Panc1 (cell line): ENCODE results near the gene CNTN3. TPM values are rescaled to one million over a fixed set of nuclear protein-coding genes. Genes with fewer than 3 reads are reported as not detected.

Source experiments
- ATAC-seq: fragments of 200-7000 bp; cut with Tn5 transposase; 2 replicates; pipeline ENCODE4 v1.9.1; 2020; ENCODE audit warnings: mild to moderate bottlenecking, moderate library complexity
- BruUV-seq: library from RNA; stranded (reverse); fragments of 400-500 nt; replicated peaks from 2 replicates; lab custom pipeline; 2021; lab: Mats Ljungman, UMichigan
- CTCF ChIA-PET: fragments of 300-600 bp; sonication (Branson Sonifier 250); formaldehyde crosslinking; loops from one replicate; lab custom pipeline; 2022; ENCODE audit warnings: antibody characterized with exemption; lab: Charles Lee
- POLR2A ChIA-PET: fragments of 300-600 bp; sonication (Branson Sonifier 250); formaldehyde crosslinking; loops from one replicate; lab custom pipeline; 2022; ENCODE audit warnings: antibody characterized with exemption; lab: Charles Lee
- DNase-seq: peaks from one replicate; pipeline ENCODE4 v3.0.0-alpha.2; 2010; ENCODE audit warnings: low read depth, low spot score
- H3K27ac ChIP-seq: 2 replicates; pipeline ENCODE4 v1.5.1; 2011; ENCODE audit warnings: mild to moderate bottlenecking, low read length, inconsistent platforms
- H3K27me3 ChIP-seq: fragments of 200-500 bp; sonication (Bioruptor generic); 2 replicates; pipeline ENCODE4 v1.6.0; 2014; ENCODE audit warnings: low read length, inconsistent platforms; ENCODE audit not compliant: control insufficient read depth, insufficient read depth
- H3K36me3 ChIP-seq: fragments of 200-500 bp; sonication (Bioruptor generic); 2 replicates; pipeline ENCODE4 v1.5.1; 2014; ENCODE audit warnings: inconsistent platforms, mild to moderate bottlenecking, low read length, moderate library complexity; ENCODE audit not compliant: control insufficient read depth, insufficient read depth
- H3K4me1 ChIP-seq: 2 replicates; pipeline ENCODE4 v1.5.1; 2011; ENCODE audit warnings: inconsistent platforms, mild to moderate bottlenecking, low read length, moderate library complexity; ENCODE audit not compliant: control insufficient read depth, insufficient read depth
- H3K4me3 ChIP-seq, 2 experiments: 2 replicates each; pipeline ENCODE4 v1.5.1; 2011 to 2012; ENCODE audit warnings: low read depth in 2 of 2, low read length in 2 of 2, mild to moderate bottlenecking in 2 of 2, inconsistent platforms in 1 of 2, moderate library complexity in 1 of 2
- H3K9me3 ChIP-seq: fragments of 200-500 bp; sonication (Bioruptor generic); 2 replicates; pipeline ENCODE4 v1.5.1; 2014; ENCODE audit warnings: low read depth, mild to moderate bottlenecking, inconsistent platforms, low read length, moderate library complexity; ENCODE audit not compliant: control insufficient read depth, insufficient read depth
- CTCF ChIP-seq: fragments of 450-650 bp; IDR thresholded peaks from 2 replicates; pipeline ENCODE4 v1.5.1; 2017; ENCODE audit warnings: mild to moderate bottlenecking
- POLR2AphosphoS5 ChIP-seq: IDR thresholded peaks from 2 replicates; pipeline ENCODE4 v1.6.1; 2012; ENCODE audit warnings: mild to moderate bottlenecking, low read depth, low read length, moderate library complexity
- SIN3A ChIP-seq: IDR thresholded peaks from 2 replicates; pipeline ENCODE4 v1.6.1; 2012; ENCODE audit warnings: low read depth, mild to moderate bottlenecking, low read length, moderate library complexity, borderline replicate concordance; ENCODE audit not compliant: insufficient read depth
- TCF7L2 ChIP-seq: IDR thresholded peaks from 2 replicates; pipeline ENCODE4 v1.6.1; 2011; ENCODE audit warnings: mild to moderate bottlenecking, low read depth, low read length, inconsistent platforms
- in situ Hi-C: cut with HindIII; loops from 2 replicates; pipeline ENCODE4 v1.10.0; 2016; ENCODE audit warnings: low sequenced_read_pairs, low pct_unique_long_range_greater_than_20kb
- intact Hi-C: fragments of 100-400 bp; cut with micrococcal nuclease; formaldehyde crosslinking; loops from one replicate; pipeline ENCODE4 v1.10.0; 2022; ENCODE audit not compliant: unreplicated experiment
- total RNA-seq: library from RNA; stranded (reverse); gene quantifications from one replicate; pipeline ENCODE4 v1.2.1, GENCODE V29; 2021; ENCODE audit not compliant: unreplicated experiment
- TF ChIP-seq, protein P1 (sequence below), 2 experiments: IDR thresholded peaks; 2 replicates each; pipeline ENCODE4 v1.6.1; 2011 to 2012; ENCODE audit warnings: low read depth in 2 of 2, control low read depth in 1 of 2, low read length in 1 of 2, mild to moderate bottlenecking in 1 of 2, moderate library complexity in 1 of 2; ENCODE audit not compliant: insufficient read depth in 1 of 2

CNTN3 gene
- total RNA-seq, 1 experiment from 2014 or later = not detected

DNA sequence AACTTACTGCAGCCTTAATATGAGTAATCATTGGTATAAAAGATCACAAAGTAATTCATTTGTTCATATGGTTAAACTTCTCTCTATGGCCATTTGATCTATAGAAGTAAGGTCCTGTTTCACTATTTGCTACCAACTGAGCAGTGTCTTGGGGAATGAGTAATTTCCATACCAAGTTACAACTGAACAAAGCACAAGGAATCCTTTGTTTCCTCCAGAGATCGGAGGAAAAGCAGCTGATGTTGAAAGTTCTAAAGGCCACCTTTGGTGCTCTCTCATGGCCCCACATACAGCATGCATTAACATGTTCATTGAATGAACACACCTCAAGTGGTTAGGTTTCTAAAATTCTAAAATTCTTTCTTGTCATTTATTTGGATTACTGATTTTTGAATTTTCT lies 7.1 kb upstream of the CNTN3 start:
- no peak for TF ChIP-seq POLR2AphosphoS5
- TF ChIP-seq CTCF = no peak
- no peaks in the 10 kb centered on the region for H3K27me3 ChIP-seq
- POLR2A ChIA-PET = no interaction called here
- ATAC-seq = no peak
- no peak for DNase-seq
- intact Hi-C loops (no loop called here), in situ Hi-C loops (no loop called here)
- CTCF ChIA-PET = no interaction called here
- no peaks in the 10 kb centered on the region for H3K9me3 ChIP-seq
- H3K4me3 ChIP-seq = no peak overlapping the region
- H3K27ac ChIP-seq = no peak overlapping the region
- no peaks in the 10 kb centered on the region for H3K36me3 ChIP-seq
- H3K4me1 ChIP-seq = no peaks in the 10 kb centered on the region
- no TSS peak for BruUV-seq

DNA sequence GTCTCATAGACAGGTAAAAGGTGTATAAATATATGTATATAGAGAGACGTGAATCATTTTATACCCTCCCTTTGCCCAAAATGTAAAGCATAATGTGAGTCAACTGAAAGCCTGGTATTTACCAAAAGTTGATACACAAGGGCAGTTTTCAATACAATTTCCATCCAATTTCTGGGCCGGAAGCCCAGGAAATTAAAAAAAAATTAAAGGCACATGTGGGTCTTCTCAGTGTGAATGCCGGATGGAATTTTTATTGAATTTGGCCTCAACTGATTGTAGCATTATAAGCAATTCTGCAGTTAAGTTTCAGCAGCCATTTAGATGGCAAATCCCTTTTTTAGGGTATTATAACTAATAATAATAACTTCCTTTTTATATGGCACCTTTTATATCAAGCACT lies 3.3 kb upstream of the CNTN3 start:
- TF ChIP-seq TCF7L2 (no peak), POLR2AphosphoS5 (no peak), SIN3A (no peak), CTCF (no peak)
- TF ChIP-seq, protein P1, sequence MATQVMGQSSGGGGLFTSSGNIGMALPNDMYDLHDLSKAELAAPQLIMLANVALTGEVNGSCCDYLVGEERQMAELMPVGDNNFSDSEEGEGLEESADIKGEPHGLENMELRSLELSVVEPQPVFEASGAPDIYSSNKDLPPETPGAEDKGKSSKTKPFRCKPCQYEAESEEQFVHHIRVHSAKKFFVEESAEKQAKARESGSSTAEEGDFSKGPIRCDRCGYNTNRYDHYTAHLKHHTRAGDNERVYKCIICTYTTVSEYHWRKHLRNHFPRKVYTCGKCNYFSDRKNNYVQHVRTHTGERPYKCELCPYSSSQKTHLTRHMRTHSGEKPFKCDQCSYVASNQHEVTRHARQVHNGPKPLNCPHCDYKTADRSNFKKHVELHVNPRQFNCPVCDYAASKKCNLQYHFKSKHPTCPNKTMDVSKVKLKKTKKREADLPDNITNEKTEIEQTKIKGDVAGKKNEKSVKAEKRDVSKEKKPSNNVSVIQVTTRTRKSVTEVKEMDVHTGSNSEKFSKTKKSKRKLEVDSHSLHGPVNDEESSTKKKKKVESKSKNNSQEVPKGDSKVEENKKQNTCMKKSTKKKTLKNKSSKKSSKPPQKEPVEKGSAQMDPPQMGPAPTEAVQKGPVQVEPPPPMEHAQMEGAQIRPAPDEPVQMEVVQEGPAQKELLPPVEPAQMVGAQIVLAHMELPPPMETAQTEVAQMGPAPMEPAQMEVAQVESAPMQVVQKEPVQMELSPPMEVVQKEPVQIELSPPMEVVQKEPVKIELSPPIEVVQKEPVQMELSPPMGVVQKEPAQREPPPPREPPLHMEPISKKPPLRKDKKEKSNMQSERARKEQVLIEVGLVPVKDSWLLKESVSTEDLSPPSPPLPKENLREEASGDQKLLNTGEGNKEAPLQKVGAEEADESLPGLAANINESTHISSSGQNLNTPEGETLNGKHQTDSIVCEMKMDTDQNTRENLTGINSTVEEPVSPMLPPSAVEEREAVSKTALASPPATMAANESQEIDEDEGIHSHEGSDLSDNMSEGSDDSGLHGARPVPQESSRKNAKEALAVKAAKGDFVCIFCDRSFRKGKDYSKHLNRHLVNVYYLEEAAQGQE (IDR thresholded peaks at IDR 0.05; ENCODE audit: insufficient read depth in 1 of 2, low read depth in 2 of 2, low read length in 1 of 2) = no peak
- CTCF ChIA-PET = no interaction called here
- no peak overlapping the region for H3K4me3 ChIP-seq
- no peaks in the 10 kb centered on the region for H3K36me3 ChIP-seq
- peaks cover 2% of the 10 kb centered on the region; the same call in 1 of the 2 replicates for H3K27me3 ChIP-seq
- no peak for DNase-seq
- POLR2A ChIA-PET = no interaction called here
- no peaks in the 10 kb centered on the region for H3K9me3 ChIP-seq
- no peak for ATAC-seq
- intact Hi-C loops (no loop called here), in situ Hi-C loops (no loop called here)
- H3K4me1 ChIP-seq = no peaks in the 10 kb centered on the region
- H3K27ac ChIP-seq = no peak overlapping the region
- no TSS peak for BruUV-seq
